Measurements from ENCODE around the gene COL4A2.

COL4A2 gene

DNA sequence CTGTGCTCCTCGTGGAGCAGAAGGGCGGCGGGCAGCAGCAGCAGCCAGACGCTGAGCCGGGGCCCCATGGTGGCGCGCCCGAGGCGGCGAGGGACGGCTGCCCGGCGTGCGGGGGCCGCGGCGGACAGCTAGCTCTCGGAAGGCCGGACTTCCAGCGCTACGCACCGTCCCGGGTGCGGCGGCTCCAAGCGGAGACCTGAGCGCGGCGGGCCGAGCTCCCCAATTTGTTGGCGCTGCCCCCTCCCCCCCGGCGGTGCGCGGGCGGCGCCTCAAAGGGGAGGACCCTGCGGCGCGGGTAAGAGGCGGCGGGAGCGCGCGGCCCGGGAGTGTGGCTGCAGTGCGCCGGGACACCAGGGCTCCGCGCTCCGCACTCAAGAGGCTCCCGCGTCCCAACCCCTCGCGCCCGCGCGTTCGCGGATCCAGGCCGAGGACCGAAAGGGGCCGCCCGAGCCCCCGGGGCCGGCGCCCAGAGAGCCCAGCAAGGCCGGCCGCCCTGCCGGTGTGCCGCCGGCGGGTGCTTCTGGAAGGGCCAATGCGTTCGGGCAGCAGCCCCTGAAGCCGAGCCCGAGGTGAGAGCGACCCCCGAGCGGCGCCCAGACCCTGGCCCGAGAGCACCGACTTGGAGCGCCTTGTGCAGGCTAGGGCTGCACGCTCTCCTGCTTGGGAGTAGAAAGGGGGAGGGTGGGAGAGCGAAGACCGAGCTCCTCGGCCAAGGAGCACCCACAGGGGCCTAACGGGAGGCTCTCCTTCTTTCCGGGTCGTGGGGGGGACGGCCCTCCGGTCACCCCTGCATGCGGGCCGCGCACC is at the start of gene COL4A2, which contains the start of gene COL4A1:
Gene COL4A2, plus strand, starts transcription at position 325 of the 807 bp plus-strand sequence. CDS start 620 bp downstream, outside the sequence.
Gene COL4A1, minus strand, starts transcription at position 198 of the 807 bp plus-strand sequence. Its CDS starts 130 bp downstream, at position 68.
- DNase-seq, result no peak

DNA sequence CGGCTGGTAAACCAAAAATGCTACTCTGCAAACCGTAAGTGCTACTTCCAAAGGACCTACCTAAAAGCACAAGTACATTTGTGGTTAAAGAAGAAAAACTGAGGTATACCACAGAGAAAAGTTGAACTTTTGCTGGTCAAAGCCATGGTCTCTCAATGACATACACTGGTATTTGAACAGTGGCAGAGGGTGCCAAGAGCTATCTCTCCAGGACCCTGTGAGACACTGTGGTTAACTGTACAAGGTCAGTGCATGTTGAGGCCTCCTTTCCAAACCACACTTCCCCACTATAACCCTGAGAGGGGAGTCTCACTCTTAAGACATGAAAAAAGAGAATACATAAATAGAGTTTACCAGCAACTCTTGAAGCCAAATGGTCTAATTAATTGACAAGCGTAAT is 49.7 kb upstream of the COL4A2 start:
- DNase-seq, result no peak

DNA sequence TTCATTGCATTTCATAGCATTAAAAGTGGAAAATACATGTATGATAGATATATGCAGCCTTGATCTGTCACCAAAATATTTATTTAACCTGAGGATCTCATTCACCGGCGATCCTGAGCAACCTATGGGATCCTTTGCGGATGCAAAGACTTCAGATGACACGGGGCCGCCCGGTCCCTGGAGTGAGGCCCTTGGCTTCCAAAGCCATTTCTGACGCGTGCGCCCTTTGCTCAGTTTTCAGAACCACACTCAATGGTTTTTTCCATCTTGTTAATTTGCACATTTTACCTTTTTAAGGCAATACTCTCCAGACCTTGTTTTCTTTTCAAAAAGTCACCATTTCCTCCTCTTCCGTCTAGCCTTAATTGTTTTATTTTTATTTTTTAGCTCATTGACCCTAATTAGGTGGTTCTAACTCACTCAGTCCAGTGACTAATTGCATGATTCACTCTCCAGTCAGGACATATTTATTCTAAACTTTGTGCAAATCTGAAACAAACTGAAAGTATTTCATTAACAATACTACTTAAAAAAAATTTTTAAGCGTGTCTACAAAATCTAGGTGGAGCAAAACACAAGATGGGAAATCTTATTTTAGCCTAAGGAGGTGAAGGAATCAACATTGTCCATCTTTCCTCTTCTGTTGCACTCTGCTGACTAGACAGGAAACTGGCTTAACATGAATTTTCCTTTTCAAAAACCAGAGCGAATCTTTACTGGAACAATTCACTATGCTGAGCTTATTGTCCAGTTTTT is 48.0 kb upstream of the COL4A2 start:
- no peak for DNase-seq

DNA sequence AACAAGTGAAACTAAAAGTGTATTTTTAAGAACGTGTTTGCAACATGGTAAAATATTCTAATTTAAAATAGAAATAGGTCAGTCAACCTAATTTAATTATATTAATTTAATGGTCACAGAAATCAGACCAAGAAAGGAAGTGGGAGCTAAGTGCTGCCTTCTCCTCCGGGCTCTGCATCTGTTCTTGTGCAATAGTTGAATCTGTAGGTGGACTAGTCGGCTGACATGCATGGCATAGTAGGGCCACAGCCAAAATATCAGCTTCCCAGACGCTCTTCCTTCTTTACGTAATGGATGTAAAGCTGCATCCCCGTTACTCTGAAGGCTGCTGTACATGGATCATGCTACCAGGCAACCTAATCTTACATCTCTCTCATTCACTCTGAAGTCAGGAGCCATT is 47.4 kb upstream of the COL4A2 start:
- no peak for DNase-seq

DNA sequence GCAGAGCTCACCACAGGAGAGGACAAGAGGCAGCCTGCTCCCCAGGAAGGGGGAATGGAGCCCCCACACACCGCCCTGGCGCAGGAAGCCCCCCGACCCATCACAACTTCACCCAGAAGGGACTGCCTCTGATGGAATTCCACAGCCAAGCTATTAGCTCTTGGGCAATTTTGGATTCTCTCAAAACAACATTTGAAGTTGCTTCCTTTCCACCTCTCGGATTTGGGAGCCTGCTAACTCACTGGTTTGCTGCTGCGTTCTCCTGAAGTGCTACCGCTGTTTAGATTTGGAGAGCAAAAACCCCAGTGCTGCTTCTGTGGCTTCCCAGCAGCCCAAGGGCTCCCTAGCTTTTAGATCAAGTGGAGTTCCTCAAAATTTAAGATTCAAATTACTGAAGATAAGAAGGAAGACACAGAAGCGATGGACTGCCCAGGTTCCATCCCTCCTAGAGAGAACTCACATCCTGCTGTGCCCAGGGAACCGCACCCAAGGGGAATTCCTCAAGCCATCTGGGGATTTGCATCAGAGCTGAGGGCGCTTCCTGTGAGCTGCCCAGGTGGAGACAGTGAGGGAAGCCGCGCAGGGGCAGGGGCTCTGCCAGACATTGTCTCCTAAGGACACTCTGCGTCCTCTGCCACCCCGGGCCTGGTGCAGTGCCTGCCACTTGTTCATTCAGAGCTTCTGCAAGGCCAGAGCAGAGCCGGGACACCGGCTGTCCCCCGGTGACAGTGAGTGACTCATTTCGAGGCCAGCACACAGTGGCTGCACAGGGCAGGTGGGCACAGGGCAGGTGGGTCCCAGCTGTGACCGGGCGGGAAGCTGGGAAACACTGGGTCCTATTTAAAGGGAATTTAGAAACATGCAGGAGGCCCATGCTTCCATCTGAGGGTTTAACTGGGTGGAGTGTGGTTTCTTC is 45.7 kb upstream of the COL4A2 start:
- no peak for DNase-seq

DNA sequence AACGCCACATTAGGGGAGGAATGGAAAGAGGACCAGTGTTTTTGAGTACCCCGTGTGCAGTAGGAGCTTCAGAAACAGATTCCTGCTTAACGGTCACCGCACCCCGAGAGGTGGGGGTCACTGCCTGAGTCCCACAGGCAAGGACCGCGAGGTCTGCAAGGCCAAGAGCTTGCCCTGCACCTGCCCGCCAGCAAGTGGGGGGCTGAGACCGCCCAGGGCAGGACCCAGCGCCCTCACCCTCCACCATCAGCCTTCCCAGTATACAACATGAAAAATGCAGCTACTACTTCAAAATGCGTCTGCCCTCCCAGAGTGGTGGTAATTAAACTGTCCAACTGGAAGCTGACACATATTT is 45.0 kb upstream of the COL4A2 start:
- no peak for DNase-seq

DNA sequence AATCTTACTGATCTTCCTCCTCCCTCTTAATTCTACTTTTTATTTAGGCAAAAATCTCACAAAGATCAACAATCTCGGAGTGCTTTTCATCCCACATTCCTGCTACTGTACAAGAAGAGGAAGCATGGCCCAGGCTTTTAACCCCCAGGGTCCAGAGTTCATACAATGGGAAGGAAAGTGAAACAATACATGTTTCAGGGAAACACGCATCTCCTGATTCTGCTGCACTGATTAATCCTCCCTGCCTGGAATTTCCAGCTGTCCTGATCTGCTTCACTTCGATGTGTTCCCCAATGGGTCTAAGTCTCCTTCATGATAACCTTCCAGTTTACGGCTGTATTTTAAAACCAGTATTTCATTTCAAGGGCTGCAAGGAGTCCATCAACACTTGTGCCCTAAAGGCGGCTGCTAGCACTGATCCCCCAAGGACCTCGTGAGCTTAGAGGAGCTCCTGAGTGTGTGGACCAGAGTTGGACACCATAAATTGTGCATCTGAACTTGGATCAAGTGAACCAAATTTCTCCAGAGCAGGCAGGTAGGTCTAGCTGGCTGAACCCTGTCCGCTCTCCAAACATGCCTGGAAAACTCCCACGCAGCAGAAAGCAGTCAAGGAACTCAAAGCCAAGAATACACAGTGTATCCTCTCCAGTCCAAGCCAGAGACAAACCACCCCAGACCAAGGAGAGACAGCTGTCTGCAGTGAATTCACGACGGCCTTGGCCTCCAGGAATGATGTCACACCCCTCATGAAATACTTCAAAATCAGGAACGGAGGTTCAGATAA is 44.4 kb upstream of the COL4A2 start:
- no peak for DNase-seq

DNA sequence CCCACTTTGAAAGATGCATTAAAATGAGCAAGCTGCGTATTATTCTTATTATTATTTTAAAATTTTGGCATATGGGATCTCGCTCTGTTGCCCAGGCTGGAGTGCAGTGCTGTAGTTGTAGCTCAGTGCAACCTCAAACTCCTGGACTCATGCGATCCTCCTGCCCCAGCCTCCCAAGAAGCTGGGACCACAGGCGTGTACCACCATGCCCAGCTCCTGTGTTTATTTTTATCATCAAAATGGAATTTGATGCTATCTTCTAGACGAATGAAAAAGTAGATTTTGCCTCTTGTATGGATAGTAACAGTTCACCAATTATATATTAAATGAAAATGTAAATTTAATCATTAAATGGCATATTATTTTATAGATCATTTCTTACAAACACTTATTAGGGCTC is 43.7 kb upstream of the COL4A2 start:
- no peak for DNase-seq

DNA sequence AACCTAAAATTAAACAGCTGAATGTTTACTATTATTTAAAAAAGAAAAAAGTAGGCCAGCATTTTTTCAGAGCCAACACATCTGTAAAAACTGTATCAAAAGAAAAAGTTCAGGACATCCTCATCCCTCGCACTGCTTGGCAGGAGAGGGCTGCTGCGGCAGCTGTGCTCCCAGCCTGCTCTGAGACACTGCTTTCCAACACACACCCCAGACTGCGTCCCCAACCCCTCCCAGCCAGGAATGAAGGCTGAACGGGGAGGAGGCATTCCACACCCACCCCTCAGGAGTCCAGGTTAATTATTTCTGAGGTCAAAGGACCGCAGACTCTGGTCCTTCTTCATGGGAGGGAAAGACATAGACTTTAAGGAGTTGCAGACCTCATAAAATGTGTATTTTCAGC is 43.2 kb upstream of the COL4A2 start:
- DNase-seq, result no peak

DNA sequence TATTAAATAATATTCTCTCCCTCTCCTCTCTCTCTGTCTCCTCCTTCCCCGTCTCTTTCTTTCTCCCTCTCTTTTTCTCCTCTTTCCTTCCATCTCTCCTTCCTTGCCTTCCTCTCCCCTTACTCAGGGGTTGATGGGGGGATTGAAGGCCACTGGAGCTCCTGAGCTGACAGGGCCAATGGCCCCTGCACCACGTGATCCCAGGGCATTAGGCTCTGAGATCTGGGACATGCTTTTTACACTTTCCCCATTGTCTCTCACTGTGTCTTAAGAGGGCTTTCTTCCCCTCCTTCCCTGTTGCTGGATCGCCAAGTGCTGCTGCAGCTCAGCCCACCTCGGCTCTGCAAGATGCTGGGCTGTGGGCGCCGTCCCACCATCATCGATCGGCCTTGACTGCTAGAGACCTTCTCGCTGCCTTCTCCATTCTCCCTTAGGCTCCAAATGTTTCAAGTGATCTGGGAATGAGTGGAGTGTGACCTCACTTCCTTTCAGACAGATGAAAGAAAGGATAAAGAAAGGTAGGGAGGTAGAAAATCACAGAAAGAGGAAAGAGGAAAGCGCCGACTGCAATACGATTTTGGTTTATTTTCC is 42.3 kb upstream of the COL4A2 start:
- no peak for DNase-seq

DNA sequence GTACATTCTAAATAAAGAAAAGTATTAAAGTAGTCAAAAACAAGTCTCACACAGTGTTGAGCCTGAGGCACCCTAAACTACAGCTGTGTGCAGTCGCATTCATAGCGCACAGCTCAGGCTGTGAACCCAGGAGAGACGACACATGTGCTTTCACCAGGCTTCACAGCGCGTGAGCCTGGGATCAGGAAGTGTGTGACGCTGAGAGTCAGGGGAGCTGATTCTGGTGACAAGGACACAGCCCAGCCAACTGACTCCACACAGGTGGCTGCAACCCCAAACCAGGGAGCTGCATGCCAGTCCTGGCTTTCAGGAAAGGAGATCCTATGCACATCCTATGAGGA is 41.8 kb upstream of the COL4A2 start:
- no peak for DNase-seq

DNA sequence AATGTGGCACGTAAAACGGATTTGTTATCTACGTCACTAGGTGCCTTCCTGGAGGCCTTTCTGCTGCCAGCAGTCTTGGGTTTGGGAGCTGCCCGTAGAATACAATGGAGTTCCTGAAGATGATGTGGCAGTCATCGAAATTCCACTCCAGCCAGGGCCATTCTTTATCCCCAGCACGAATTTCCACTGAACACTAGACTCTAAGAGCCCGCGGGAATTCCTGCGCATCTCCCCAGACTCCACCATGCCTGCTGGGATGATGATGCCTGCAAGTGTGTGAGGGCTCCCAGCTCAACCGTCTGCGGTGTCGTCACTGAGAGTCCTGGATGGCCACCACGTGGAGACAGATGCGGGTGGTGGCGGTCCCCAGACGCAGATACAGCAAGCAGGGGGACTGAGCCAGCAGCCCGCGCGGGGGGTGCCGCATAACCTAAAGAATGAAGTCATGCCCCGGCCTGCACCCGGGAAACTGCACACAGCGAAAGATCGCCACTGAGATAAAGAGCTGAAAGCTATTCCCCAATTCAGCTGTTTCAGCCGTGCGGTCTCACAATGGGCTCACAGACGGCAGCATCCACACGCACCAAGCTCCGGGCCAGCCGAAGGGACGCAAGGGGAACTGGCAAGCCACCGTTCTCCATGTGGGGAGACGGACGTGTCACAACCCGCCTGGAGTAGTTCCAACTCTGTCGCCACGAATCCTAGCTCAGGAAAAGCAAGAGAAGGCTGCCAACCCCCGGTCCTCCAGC is 41.2 kb upstream of the COL4A2 start:
- DNase-seq, result no peak

DNA sequence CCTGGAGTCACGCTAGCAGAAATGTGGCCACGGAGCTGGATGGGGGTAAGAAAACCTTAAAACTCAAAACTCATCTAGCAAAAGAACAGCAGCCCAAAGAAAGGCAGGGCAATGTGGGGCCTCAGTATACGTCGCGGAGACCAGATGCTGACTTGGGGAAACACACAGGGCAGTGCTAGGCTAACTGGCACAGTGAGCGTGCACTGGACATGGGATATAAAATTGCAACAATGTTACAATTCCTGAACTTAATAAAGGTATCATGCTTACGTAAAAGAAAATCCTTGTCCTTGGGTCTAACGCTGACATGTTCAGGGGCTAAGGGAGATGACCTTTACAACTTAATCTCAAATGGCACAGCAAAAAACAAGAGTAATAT is 40.7 kb upstream of the COL4A2 start:
- DNase-seq, result no peak

DNA sequence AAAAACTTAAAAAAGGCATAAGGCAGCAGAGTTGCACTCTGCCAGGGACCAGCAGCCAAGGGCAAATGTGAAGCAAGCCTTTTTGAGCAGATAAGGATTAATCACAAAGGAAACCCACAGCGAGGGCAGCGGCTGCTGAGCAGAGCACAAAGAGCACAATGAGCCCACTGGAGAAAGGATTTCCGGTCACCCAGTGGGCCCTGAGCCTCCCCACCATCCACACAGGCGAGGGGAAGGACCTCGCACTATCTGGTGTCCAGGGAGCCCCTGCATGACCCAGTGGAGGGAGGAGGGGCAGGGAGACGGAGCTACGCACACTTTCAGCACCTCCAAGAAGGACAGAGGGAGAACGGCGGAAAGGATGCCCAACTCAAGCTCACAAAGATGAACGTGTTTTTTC is 40.1 kb upstream of the COL4A2 start:
- no peak for DNase-seq

DNA sequence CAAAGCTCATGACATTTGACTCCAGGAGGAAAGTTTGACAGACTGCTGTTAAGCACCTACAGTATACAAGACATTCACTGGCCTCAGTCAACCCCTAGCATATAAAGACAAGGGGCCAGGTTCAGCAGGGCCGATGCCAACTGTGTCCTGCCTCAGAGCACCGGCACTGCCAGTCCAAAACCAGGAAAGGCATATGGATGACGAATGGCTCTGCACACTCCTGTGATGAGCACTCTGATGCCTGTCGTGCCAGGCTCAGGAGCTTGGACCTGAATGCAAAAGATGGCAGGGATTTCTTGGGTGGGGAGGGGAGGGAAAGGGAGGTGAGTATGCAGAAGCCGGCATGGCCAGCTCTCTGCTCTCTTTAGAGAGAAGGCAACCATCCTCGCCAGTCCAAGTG is 39.0 kb upstream of the COL4A2 start:
- no peak for DNase-seq

DNA sequence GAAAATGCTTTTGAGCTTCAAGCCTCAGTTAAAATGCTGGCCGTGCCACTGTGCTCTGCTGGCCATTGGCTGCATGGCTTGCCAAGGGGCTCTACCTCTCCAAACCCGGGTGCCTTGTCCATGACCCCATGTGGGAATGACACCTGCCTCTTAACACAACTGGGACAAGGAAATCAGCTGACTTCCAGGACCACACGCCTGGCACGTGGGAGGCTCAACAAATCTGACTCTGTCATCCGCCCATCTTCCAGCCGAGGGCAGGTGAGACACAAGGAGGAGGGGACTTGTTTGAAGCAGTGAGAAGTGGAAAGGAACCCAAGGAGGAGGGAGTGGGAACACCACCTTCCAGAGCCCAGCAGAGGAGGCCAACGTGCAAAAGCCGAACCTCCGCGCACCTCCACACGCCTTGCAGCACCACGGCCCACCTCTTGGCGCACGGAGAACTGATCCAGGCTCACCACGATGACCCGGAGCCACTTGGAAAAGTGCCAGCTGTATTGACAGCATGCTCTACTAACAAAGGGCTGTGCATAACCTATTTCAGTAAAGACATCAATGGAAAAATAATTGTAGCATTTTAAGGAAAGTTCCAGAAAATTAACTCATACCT is 38.4 kb upstream of the COL4A2 start:
- DNase-seq, result no peak

DNA sequence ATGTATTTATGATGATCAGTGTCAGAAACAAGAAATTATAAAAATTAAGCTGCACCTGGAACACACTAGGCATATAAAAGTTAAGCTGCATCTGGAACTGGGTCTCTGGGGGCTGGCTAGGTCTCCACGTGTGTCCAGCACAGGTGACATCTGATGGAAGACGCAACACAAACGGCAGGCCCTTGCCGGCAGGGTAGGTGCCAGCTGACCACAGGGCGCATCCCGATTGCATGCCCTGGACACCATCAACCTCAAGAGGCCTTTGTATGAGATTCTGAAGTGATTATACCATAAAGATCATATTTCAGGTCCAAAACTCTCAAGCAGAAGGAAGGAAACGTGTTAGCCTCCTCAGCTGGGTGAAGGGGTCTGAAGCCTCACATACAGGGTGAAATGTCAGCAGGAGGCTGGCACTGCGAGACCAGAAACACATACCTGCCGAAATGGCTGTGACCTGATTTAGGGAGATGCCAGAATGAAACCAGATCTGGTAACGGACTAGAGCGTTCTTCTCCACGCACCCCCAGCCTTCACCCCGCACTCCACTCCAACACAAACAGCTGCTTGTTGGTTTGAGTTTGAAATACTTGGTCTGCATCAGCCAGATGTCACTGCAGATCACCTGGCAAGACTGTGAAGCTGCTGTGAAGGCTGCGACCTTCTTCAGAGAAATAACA is 37.4 kb upstream of the COL4A2 start:
- no peak for DNase-seq

DNA sequence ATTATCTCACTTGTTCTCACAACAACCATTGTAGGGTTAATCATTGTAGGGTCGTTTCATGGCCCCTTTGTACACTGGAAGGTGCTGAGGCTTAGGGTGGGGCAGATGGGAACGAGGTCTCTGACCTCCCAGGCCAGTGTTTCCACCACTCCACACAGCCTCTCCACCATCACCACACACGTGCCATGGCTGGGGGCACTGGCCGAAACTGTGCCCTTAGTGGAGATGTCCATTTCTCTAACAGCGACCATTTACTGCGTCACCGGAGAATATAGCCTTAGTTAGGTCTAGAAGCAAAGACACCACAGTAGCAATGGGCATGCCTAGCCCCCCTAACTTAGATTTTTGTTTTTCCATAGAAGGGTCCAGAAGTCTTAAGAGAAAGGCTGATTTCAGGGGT is 36.6 kb upstream of the COL4A2 start:
- DNase-seq, result no peak

DNA sequence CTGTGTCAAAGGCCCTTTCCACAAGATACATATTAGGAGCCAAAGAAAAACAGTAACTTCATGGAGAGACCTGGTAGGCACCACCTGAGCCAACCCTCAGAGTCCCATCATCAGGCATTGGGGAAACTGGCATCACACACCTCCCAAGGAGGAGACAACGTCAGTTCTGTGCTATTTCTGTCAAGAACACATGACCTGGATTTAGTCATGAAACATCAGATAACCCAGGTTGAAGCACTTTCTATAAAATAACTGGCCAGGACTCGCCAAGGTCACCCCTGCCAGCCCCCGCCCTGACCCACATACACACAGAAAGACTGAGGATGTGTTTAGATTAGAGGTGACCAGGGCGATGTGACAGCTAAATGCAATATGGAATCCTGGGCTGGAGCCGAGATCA is 35.8 kb upstream of the COL4A2 start:
- DNase-seq, result no peak

DNA sequence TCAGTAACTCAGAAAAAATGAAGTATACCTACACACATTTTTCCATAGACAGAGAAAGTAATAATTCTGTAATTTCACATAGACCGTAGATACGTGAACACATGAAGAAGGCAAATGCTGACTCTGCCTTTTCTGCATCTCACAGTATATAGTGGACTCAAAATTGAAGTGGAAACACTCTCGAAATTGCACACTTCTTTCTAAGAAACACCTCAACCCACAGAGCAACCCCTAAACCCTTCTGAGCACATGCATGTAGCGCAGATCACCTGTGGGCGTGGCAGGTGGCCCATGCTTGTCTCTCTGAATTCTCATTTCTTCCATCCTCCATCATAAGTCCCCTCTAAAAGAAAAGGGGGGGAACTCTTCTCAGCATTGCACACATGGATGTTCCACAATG is 34.9 kb upstream of the COL4A2 start:
- DNase-seq, result no peak

Measured in activated CD4-positive, alpha-beta T cell treated with anti-CD3 and anti-CD28 coated beads, Interleukin-2, amount 50 U/mL, for 48 hours (primary cell).